ENCODE results near the gene HCFC1R1. TPM values are rescaled to one million over a fixed set of nuclear protein-coding genes. Genes with fewer than 3 reads are reported as not detected.

Gene HCFC1R1
- total and polyA plus RNA-seq, 2 donors: 19.0 to 56.0 TPM

DNA sequence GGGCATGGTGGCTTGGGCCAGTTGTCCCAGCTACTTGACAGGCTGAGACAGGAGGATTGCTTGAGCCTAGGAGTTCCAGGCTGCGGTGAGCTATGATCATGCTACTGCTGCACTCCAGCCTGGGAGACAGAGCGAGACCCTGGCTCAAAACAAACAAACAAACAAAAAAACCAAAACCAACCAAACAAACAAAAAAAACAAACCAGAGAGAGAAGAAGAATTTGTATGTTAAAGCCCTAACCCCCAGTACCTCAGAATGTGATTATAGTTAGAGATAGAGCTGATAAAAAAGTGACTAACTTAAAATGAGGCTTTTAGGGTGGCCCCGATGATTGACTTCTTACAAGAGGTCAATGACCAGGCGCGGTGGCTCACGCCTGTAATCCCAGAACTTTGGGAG lies 21.0 kb upstream of the HCFC1R1 start:
- no peak overlapping the region for H3K27ac ChIP-seq (ENCODE audit: low read depth in 1 of 2, low read length in 1 of 2)
- WGBS: 92% methylated on average over 6 of the region's 6 CpGs
- H3K9me3 ChIP-seq (ENCODE audit: control insufficient read depth in 2 of 2, insufficient read depth in 1 of 2, low read length in 1 of 2): peaks cover 0 to 13% of the 10 kb centered on the region in 2 donors
- no peaks in the 10 kb centered on the region for H3K36me3 ChIP-seq (ENCODE audit: control insufficient read depth in 2 of 2, insufficient read depth in 2 of 2, low read length in 1 of 2)
- peaks cover 67 to 97% of the 10 kb centered on the region in 2 donors for H3K27me3 ChIP-seq (ENCODE audit: control insufficient read depth in 2 of 2, insufficient read depth in 1 of 2, low read length in 1 of 2)
- no peak overlapping the region for H3K4me3 ChIP-seq (ENCODE audit: low read length in 2 of 2)
- DNase-seq (ENCODE audit: low read depth in 6 of 9, low spot score in 9 of 9): no peak
- peaks cover 3 to 14% of the 10 kb centered on the region in 2 donors for H3K4me1 ChIP-seq (ENCODE audit: control insufficient read depth in 2 of 2, insufficient read depth in 2 of 2, low read length in 2 of 2)

GRCh38 chr16:3042376-3042775 lies 18.6 kb upstream of the HCFC1R1 start:
- Histone ChIP-seq H3K27ac (ENCODE audit: low read depth in 1 of 2, low read length in 1 of 2) (no peak overlapping the region), H3K9me3 (ENCODE audit: control insufficient read depth in 2 of 2, insufficient read depth in 1 of 2, low read length in 1 of 2) (peaks cover 0 to 13% of the 10 kb centered on the region in 2 donors), H3K27me3 (ENCODE audit: control insufficient read depth in 2 of 2, insufficient read depth in 1 of 2, low read length in 1 of 2) (peaks cover 69 to 97% of the 10 kb centered on the region in 2 donors), H3K4me1 (ENCODE audit: control insufficient read depth in 2 of 2, insufficient read depth in 2 of 2, low read length in 2 of 2) (peaks cover 3 to 14% of the 10 kb centered on the region in 2 donors), H3K36me3 (ENCODE audit: control insufficient read depth in 2 of 2, insufficient read depth in 2 of 2, low read length in 1 of 2) (no peaks in the 10 kb centered on the region), H3K4me3 (ENCODE audit: low read length in 2 of 2) (no peak overlapping the region)
- DNase-seq (ENCODE audit: low read depth in 6 of 9, low spot score in 9 of 9): no peak
- WGBS: 95% methylated on average over 3 of the region's 3 CpGs

DNA sequence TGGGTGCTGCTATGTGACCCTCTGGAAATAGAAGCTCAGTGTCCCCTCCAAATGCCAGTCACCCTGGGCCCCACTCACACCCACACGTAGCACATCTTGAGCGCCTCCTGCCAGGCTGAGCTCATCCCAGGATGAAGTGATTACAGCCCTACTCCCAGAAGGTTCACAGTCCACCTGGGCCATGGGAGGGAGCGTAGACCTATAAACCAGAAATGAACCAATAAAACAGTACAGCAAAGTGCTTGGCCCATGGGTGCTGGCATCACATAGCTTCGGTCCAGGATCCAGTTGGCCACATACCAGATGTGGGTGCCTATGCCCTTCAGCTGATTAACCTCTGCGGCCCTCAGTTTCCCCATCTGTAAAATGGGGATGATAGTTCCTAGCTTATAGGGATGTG lies 15.2 kb upstream of the HCFC1R1 start:
- Histone ChIP-seq H3K4me1 (ENCODE audit: control insufficient read depth in 2 of 2, insufficient read depth in 2 of 2, low read length in 2 of 2) (peaks cover 0 to 2% of the 10 kb centered on the region in 2 donors), H3K27me3 (ENCODE audit: control insufficient read depth in 2 of 2, insufficient read depth in 1 of 2, low read length in 1 of 2) (peaks cover 65 to 97% of the 10 kb centered on the region in 2 donors), H3K27ac (ENCODE audit: low read depth in 1 of 2, low read length in 1 of 2) (no peak overlapping the region), H3K9me3 (ENCODE audit: control insufficient read depth in 2 of 2, insufficient read depth in 1 of 2, low read length in 1 of 2) (no peaks in the 10 kb centered on the region), H3K36me3 (ENCODE audit: control insufficient read depth in 2 of 2, insufficient read depth in 2 of 2, low read length in 1 of 2) (no peaks in the 10 kb centered on the region), H3K4me3 (ENCODE audit: low read length in 2 of 2) (no peak overlapping the region)
- 87% methylated on average over 5 of the region's 5 CpGs for WGBS
- DNase-seq (ENCODE audit: low read depth in 6 of 9, low spot score in 9 of 9): no peak

DNA sequence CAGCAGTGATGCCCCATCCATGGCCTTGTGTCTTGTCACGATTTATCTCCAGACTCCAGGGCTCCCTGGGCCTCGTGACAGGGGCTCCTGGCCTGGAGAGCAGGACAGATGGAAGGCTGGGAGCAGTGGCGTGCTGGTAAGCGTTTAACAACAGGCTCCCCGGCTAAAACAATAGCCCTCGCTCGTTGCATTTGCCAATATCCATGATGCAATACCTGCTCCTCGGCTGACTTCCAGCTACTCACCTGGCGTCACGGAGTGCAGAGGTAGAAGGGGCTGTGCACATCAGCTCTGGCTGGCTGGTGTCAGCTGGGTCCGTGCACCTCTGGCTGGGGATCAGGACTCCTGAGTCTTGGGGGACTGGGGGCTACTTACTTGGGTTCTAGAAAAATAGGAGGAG lies 14.5 kb upstream of the HCFC1R1 start:
- H3K27me3 ChIP-seq (ENCODE audit: control insufficient read depth in 2 of 2, insufficient read depth in 1 of 2, low read length in 1 of 2): peaks cover 65 to 97% of the 10 kb centered on the region in 2 donors
- H3K27ac ChIP-seq (ENCODE audit: low read depth in 1 of 2, low read length in 1 of 2): no peak overlapping the region
- H3K4me1 ChIP-seq (ENCODE audit: control insufficient read depth in 2 of 2, insufficient read depth in 2 of 2, low read length in 2 of 2): peaks cover 0 to 2% of the 10 kb centered on the region in 2 donors

GRCh38 chr16:3036726-3037315 lies 13.1 kb upstream of the HCFC1R1 start, which contains the start of gene BICDL2:
Gene BICDL2, minus strand, starts transcription at chr16:3036944. Its CDS starts 1,448 bp downstream, at chr16:3035496.
- Histone ChIP-seq H3K4me3 (ENCODE audit: low read length in 2 of 2) (no peak within 1 kb of the TSS), H3K27ac (ENCODE audit: low read depth in 1 of 2, low read length in 1 of 2) (no peak within 1 kb of the TSS), H3K36me3 (ENCODE audit: control insufficient read depth in 2 of 2, insufficient read depth in 2 of 2, low read length in 1 of 2) (no peaks in the 10 kb centered on the region), H3K27me3 (ENCODE audit: control insufficient read depth in 2 of 2, insufficient read depth in 1 of 2, low read length in 1 of 2) (peaks cover 68 to 97% of the 10 kb centered on the region in 2 donors), H3K4me1 (ENCODE audit: control insufficient read depth in 2 of 2, insufficient read depth in 2 of 2, low read length in 2 of 2) (peaks cover 0 to 2% of the 10 kb centered on the region in 2 donors), H3K9me3 (ENCODE audit: control insufficient read depth in 2 of 2, insufficient read depth in 1 of 2, low read length in 1 of 2) (no peaks in the 10 kb centered on the region)
- no peak for DNase-seq (ENCODE audit: low read depth in 6 of 9, low spot score in 9 of 9)
- WGBS: 10% methylated on average over 44 of the region's 44 CpGs

More for the DNA sequence above, 14.5 kb upstream of the HCFC1R1 start:
- DNase-seq (ENCODE audit: low read depth in 6 of 9, low spot score in 9 of 9): no peak
- 50% methylated on average over 11 of the region's 11 CpGs for WGBS
- no peaks in the 10 kb centered on the region for H3K36me3 ChIP-seq (ENCODE audit: control insufficient read depth in 2 of 2, insufficient read depth in 2 of 2, low read length in 1 of 2)
- no peaks in the 10 kb centered on the region for H3K9me3 ChIP-seq (ENCODE audit: control insufficient read depth in 2 of 2, insufficient read depth in 1 of 2, low read length in 1 of 2)
- no peak overlapping the region for H3K4me3 ChIP-seq (ENCODE audit: low read length in 2 of 2)

GRCh38 chr16:3035972-3036725 lies 12.4 kb upstream of the HCFC1R1 start:
- H3K27me3 ChIP-seq (ENCODE audit: control insufficient read depth in 2 of 2, insufficient read depth in 1 of 2, low read length in 1 of 2): peaks cover 69 to 96% of the 10 kb centered on the region in 2 donors
- no peaks in the 10 kb centered on the region for H3K9me3 ChIP-seq (ENCODE audit: control insufficient read depth in 2 of 2, insufficient read depth in 1 of 2, low read length in 1 of 2)
- 4% methylated on average over 40 of the region's 40 CpGs for WGBS
- H3K36me3 ChIP-seq (ENCODE audit: control insufficient read depth in 2 of 2, insufficient read depth in 2 of 2, low read length in 1 of 2): no peaks in the 10 kb centered on the region
- DNase-seq (ENCODE audit: low read depth in 6 of 9, low spot score in 9 of 9): no peak
- no peak overlapping the region for H3K4me3 ChIP-seq (ENCODE audit: low read length in 2 of 2)
- peaks cover 0 to 2% of the 10 kb centered on the region in 2 donors for H3K4me1 ChIP-seq (ENCODE audit: control insufficient read depth in 2 of 2, insufficient read depth in 2 of 2, low read length in 2 of 2)
- no peak overlapping the region for H3K27ac ChIP-seq (ENCODE audit: low read depth in 1 of 2, low read length in 1 of 2)

DNA sequence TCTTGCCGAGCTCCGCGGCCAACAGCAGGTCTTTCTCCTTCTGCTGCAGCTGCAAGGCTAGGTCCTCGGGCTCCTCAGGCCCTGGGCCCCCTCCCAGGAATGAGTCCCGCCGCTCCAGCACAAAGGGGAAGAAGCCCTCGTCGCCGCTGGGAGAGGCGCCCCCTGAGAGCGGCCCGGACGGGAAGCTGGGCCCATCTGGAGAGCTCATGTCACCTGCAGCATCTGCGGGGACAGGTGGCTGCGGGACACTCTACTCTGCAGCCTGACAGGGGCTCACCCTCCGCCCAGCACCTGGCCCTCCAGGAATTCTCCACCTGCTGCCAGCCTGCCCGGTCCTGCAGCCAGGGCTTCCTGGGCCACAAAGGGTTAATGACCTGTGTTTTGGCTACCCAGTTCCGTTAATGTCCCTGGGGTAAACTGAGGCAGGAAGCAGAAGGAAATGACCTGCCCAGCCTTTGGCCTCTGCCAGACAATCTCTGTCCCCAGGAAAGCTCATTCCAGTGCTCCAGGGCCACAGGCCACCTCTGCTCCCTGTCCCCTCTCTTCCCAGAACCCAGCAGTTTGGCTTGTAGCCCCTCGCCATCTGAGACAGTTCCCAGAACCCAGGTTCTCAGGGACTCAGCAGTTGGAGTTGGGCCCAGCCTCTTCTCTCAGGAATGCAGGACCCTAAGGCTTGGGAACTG lies 11.7 kb upstream of the HCFC1R1 start:
- Histone ChIP-seq H3K4me3 (ENCODE audit: low read length in 2 of 2) (no peak overlapping the region), H3K4me1 (ENCODE audit: control insufficient read depth in 2 of 2, insufficient read depth in 2 of 2, low read length in 2 of 2) (peaks cover 0 to 2% of the 10 kb centered on the region in 2 donors), H3K27me3 (ENCODE audit: control insufficient read depth in 2 of 2, insufficient read depth in 1 of 2, low read length in 1 of 2) (peaks cover 76 to 99% of the 10 kb centered on the region in 2 donors), H3K36me3 (ENCODE audit: control insufficient read depth in 2 of 2, insufficient read depth in 2 of 2, low read length in 1 of 2) (no peaks in the 10 kb centered on the region), H3K9me3 (ENCODE audit: control insufficient read depth in 2 of 2, insufficient read depth in 1 of 2, low read length in 1 of 2) (no peaks in the 10 kb centered on the region), H3K27ac (ENCODE audit: low read depth in 1 of 2, low read length in 1 of 2) (no peak overlapping the region)
- no peak for DNase-seq (ENCODE audit: low read depth in 6 of 9, low spot score in 9 of 9)
- 31% methylated on average over 19 of the region's 19 CpGs for WGBS

GRCh38 chr16:3032624-3033023 lies 8.9 kb upstream of the HCFC1R1 start:
- WGBS: 52% methylated on average over 7 of the region's 7 CpGs
- Histone ChIP-seq H3K4me1 (ENCODE audit: control insufficient read depth in 2 of 2, insufficient read depth in 2 of 2, low read length in 2 of 2) (peaks cover 13 to 25% of the 10 kb centered on the region in 2 donors), H3K27me3 (ENCODE audit: control insufficient read depth in 2 of 2, insufficient read depth in 1 of 2, low read length in 1 of 2) (peaks cover 79 to 94% of the 10 kb centered on the region in 2 donors), H3K9me3 (ENCODE audit: control insufficient read depth in 2 of 2, insufficient read depth in 1 of 2, low read length in 1 of 2) (peaks cover 0 to 11% of the 10 kb centered on the region in 2 donors), H3K36me3 (ENCODE audit: control insufficient read depth in 2 of 2, insufficient read depth in 2 of 2, low read length in 1 of 2) (peaks cover 0 to under 1% of the 10 kb centered on the region in 2 donors), H3K4me3 (ENCODE audit: low read length in 2 of 2) (no peak overlapping the region), H3K27ac (ENCODE audit: low read depth in 1 of 2, low read length in 1 of 2) (no peak overlapping the region)
- no peak for DNase-seq (ENCODE audit: low read depth in 6 of 9, low spot score in 9 of 9)

Data from thymus (tissue), 11 donors.